H4 (cell line): ENCODE data around the gene S100A6. TPM values are rescaled to one million over a fixed set of nuclear protein-coding genes. Genes with fewer than 3 reads are reported as not detected.
"Not testable (repeated sequence)": the region's sequence is repeated elsewhere in the genome, so short reads cannot be mapped to it uniquely, and the experiment has no call there.

Experiments
- DNase-seq: peaks from one replicate; pipeline ENCODE4 v3.0.0-alpha.2; 2015; ENCODE audit warnings: low spot score
- total RNA-seq: library from RNA; depleted of rRNA; stranded (reverse); fragments of >200 nt; shearing (Covaris generic); gene quantifications from 2 replicates; pipeline ENCODE4 v1.2.3, GENCODE V29; 2014

The S100A6 gene
- total RNA-seq, 1 experiment from 2014 or later: 469 TPM

DNA sequence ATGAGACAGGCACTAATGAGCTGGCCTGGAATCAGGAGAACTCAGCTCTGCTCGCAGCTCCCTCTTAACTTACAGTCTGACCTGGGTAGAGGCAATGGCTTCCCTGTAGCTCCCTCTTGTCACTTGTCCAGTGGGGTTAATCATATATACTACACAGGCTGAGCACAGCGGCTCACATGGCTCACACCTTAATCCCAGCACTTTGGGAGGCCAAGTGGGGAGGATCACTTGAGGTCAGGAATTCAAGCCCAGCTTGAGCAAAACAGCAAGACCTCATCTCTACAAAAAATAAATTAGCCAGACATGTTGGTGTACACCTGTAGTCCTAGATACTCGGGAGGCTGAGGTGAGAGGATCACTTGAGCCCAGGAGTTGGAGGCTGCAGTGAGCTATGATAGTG, 4.2 kb downstream of the S100A6 start:
- no peak for DNase-seq

DNA sequence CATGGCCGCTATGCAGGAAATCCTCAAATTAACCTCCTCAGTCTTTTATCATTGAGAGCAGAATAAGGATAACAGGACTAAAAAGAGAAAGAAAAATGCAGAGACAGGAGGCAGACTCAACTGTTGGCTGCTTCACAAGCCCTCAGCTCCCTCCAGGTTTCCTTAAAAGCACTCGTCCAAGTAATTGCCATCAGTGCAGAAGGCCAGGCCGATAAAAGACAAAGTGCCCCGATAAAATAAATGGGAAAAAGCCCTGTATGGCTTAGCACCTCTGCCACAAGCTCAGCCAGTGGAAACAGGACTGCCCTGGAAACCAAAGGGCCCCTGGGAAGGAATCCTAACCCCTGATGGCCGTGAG, 8.1 kb downstream of the S100A6 start:
- no peak for DNase-seq

DNA sequence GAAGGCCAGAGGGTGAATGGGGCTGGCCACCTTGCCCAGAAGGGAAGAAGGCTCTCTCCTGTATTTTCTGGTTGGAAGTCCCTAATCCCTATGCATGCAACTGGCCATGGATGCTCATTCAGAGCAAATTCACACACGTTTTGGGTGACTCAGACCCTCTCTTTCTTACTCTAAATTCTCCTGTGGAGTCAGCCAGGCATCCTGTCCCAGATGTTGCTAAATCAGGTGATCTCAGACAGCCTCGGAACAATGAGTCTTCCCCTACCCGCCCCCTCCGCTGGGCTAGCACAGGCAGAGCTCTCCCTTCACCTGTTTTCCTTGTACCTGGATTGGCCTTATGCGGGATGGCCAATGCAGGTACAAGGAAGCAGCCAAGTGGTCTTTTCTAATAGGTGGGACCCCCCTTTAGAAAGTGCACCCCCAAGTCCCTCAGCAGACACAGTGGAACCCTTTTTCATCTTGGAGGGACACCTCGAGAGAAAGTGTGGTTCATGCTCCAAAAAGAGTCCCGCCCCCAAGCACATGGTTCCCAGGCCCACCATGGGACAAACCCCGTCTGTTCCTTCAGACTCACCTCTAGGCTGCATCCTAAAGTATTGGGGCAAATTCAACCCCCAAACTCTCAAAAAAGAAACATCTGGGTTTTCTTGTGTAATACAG, 8.6 kb downstream of the S100A6 start:
- DNase-seq: no peak

DNA sequence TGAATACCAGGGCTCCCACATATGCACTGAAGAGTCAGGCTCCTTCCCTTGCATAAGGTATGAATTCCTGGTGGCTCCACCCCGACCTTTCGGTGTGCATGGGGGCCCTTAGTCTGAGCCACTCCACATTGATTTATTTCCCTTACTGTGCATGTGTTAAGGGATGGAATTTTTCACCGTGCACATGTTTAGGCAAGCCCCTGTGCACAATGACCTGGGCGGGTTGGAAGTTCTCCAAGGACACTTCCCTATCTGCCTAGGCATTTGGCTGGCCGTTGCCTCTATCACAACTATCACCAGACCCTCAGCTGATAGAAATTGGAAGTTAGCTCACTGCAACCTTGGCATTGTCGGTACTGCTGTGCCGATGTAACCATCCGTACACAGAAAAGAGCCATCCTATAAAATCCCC, 9.7 kb downstream of the S100A6 start:
- no peak for DNase-seq

DNA sequence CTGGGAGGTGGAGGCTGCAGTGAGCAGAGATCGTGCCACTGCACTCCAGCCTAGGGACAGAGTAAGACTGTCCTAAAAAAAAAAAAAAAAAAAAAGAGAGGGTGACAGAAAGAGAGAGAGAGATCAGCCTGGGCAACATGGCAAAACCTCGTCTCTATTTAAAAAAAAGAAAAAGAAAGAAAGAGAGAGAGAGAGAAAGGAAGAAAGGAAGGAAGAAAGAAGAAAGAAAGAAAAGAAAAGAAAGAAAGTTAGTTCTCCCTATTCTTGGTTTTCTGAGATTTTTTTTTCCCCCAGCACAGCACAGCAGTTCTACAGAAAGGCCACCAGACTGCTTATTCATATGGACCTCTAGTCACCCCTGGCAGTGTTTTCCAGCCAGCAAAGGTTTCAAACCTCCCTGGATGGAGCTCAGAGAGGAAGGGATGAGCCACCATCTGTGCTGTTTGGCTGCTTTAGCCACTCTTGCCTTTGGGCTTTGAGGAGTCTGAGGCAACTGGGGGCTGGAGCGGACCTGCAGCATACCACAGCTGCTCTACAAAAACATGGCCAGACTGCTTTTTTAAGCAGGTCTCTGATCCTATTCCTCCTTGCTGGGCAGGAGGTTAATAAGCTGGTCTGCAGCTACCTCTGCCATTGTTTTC, 10.6 kb downstream of the S100A6 start:
- DNase-seq: no peak

DNA sequence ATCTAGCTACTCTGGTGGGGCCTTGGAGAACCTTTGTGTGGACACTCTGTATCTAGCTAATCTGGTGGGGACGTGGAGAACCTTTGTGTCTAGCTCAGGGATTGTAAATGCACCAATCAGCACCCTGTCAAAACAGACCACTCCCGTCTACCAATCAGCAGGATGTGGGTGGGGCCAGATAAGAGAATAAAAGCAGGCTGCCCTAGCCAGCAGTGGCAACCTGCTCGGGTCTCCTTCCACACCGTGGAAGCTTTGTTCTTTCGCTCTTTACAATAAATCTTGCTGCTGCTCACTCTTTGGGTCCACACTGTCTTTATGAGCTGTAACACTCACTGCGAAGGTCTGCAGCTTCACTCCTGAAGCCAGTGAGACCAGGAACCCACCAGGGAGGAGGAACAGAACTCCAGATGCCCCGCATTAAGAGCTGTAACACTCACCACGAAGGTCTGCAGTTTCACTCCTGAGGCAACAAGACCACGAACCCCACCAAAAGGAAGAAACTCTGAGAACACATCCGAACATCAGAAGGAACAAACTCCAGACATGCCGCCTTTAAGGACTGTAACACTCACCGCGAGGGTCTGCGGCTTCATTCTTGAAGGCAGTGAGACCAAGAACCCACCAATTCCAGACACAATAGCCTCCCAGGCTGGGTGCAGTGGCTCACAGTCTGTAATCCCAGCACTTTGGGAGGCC, 13.3 kb downstream of the S100A6 start:
- DNase-seq: not testable (repeated sequence)

DNA sequence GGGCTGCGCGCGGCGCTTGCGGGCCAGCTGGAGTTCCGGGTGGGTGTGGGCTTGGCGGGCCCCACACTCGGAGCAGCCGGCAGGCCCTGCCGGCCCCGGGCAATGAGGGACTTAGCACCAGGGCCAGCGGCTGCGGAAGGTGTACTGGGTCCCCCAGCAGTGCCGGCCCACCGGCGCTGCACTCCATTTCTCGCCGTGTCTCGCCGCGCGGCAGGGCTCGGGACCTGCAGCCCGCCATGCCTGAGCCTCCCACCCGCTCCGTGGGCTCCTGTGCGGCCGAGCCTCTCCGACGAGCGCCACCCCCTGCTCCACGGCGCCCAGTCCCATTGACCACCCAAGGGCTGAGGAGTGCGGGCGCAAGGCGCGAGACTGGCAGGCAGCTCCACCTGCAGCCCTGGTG, 14.0 kb downstream of the S100A6 start:
- DNase-seq: not testable (repeated sequence)

DNA sequence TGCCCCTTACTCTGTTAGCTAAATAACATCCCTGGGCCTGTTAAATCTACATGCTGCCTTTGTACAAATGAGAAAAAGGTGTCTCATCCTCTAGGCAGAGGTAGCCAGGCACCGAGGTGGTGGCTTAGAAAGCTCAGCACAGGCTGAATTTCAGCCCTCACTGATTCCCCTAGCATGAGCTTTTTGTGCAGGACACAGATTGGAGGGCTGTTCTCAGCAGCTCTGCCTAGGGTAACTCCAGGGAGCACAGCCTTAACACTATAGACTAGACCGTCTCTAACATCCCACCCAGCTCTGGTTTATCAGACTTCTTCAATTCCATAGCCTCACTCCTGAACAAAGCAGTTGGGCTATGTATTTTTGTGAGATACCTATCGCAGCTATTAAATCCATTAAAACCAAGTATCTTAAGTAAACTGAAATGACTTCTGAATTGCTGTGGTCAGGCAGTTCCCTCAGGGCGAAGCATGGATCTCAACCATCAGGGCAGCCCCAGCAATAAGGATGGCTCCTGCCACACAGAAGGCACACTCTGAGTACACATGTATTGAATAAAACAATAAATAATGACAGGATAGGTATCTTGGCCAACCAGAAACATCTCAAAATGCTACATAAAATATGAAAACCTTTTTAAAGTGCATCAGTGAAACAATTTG, 14.8 kb downstream of the S100A6 start:
- DNase-seq: no peak

DNA sequence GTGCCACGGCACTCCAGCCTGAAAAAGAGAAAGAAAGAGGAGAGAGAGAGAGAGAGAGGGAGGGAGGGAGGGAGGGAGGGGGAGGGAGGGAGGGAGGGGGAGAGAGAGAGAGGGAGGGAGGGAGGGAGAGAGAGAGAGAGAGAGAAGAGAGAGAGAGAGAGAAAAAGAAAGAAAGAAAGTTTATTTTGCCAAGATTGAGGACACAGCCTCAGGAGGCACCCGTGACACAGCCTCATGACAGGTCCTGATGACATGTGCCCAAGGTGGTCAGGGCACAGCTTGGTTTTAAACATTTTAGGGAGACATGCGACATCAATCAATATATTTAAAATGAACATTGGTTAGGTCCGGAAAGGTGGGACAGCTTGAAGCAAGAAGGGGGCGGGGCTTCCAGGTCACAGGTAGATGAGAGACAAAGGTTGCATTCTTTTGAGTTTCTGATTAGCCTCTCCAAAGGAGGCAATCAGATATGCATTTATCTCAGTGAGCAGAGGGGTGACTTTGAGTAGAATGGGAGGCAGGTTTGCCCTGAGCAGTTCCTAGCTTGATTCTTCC, 15.6 kb downstream of the S100A6 start:
- DNase-seq: not testable (repeated sequence)

DNA sequence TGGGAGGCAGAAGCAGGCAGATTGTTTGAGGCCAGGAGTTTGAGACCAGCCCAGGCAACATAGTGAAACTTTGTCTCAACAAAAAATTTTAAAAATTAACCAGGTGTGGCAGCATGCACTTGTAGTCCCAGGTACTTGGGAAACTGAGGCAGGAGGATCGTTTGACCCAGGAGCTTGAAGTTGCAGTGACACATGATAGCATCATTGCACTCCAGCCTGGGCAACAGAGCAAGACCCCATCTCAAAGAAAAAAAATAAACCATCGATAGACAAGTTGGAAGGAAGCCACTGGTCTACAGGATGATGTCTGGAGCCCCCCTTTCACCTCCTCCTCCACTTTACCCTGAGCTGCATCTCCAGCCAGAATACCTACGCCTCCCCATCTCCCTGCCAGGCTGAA, 16.5 kb downstream of the S100A6 start:
- DNase-seq: no peak

DNA sequence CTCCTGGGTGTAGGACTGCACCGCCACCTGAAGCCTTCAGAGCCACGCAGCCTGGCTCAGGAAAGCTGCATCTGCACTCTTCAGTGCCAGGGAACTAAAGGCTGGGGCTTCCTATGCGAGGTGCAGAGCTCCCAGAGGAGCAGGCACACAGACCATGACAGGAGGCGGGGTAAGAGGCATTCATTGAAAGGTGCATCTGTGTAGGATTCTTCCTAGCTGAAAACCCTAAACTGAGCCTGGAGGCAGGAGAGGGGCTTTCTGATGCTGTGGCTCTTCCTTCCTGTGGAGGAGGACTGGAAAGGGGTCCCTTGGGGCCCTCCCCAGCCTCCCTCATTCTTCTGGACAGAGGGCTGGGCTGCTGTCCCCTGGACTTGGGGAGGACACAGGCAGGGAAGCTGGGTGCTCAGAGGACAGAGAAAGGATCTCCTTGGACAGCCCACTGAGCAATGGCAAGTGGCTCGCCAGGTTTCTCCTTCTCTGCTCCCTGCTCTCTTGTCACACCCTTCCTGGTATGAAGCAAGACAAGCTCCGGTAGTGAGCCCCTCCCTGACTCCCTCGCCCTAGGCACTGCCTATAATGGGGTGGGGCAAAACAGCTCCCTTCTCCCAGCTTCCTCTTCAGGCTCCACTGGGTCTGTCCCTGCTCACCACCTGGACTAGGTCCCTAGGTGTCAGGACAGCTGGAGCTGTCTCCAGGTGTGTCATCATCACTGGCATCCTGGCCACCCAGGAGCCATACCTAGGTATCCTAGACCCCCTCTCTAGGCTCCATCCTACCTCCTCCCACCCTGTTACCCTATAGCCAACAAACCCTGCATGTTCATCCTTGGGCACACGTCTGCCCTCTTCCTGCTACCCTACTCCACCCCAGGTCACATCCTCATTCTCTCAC, 20.0 kb downstream of the S100A6 start:
- DNase-seq: no peak

DNA sequence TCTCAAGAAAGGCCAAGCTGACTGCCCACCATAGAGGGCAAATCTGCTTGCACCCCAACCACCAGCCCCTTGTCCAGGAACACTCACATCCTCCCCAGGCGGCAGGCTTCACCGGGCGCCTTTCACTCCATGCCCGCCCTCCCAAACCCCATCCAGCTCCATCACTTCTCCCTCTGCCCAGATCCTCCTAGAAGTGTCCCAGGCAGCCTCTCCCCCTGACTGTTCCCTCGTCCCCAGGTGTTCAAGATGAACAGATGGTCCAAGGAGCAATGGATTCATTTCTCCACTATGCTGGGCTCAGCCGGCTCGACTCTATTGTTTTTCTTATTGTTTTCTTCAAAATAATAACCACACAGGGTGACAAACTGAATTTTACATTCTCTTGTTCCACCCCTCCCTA, 22.1 kb downstream of the S100A6 start:
- DNase-seq: no peak

DNA sequence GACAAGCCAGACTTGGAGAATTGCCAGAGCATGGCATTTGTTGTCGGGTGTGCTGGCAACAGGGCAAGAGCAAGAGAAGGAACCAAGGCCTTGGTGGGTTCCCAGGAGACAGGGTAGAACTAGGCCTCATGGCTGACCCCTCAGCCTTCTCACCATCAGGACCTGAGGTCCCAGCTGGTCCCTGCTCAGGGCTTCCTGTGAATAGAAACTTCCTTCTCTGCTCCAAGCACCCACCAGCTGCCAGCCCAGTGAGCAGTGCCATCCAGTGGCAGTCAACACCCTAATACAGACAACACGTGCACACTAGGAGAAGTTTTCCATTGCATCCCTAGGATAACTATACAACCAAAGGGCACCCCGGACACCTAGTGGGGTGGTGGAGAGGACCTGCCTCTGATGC, 22.8 kb downstream of the S100A6 start:
- peak; percentile 52 for DNase-seq

DNA sequence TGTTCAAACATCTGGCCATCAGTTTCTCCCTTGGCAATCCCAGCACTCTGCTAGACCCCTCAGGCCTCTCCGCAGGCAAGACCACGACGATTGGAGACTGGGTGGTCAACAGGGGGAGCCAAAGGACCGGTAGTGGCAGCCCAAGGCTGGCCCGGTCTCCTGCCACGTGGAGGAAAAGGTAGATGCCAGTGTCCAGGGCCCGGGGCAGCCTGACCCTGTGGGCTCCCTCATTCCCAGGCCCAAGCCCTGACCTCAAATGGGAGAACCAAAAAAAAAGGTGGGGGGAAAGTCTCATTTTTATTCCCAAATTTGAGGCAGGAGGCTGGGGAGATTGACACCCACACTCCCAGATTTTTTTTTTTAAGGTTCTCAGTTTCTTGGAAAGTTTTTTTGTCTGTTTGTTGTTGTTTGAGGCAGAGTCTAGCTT, 24.8 kb downstream of the S100A6 start:
- peak; percentile 75 for DNase-seq

DNA sequence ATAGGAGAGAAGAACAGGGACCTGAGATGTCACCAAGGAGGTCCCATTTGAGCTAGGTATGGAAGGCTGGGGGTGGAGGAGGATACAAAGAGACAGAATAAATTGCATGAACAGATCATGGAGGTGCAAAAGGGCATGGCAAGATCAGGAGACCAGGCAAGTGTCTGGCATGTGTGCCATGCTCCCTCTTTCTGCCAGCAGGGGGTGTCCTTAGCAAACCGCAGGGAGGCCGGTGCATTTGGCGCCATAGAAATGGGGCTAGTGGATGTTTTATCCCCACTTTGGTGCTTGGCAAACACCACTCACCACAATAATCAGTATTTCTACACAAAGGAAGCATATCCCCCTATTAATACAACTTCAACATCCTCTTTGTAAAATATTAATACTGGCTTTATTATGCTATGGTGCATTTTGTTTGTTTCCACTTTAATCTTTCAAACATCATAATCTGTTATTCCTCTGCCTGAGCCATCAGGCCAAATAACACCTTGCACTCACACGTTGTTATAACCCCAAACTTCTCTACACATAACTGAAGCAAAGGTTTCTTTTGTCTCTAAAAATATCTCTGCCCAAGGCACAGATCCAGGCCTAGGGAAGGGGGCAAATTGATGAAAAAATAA, 25.9 kb downstream of the S100A6 start:
- DNase-seq: peak; percentile 61

DNA sequence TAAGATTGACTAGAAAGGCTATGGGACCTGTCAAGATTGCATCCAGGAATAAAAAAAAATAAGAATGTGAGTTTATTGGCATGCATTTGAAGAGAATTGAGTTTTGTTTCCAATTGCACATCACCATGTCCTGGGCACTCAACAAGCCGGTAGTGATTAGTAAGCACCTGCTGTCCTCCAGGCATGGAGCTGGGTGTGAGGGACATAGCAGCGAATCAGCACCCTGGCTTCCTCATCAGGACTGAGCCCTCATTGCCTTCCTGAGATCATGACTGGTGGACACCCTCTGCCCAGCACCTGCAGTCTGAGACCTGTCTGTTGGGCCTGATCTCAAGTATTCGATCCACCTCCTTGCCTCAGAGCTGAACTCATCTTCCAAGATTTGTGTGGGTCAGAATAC, 26.8 kb downstream of the S100A6 start:
- DNase-seq: no peak

DNA sequence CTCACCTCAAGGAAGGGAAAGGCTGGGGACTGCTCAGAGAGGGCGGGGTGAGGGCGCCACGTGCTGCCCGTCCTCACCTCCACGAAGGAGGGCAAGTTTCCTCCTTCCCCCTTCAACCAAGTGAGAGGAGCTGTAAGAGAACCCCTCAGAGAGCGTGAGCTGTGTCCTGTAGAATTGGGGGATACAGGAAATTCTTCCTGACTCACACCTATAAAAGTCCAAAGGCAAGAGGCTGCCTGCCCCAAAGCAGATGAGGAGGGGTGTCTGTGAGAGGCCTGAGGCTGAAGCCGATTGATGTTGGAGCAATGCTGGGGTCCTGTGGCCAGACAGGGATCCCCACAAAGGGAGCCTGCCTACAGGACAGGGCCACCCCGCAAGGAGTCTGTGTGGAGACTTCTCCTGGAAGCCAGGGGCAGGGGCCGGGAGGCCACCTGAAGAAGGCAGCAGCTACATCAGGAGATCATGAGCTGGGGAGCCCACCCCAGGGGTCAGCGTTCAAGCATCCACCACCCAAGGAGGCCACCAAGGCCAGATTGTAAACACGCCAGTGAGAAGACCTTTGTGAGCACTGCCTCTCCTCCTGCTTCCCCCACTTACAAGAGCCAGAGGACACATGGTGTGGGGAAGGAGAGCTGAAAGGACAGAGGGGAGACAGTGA, 27.7 kb downstream of the S100A6 start:
- DNase-seq: no peak

DNA sequence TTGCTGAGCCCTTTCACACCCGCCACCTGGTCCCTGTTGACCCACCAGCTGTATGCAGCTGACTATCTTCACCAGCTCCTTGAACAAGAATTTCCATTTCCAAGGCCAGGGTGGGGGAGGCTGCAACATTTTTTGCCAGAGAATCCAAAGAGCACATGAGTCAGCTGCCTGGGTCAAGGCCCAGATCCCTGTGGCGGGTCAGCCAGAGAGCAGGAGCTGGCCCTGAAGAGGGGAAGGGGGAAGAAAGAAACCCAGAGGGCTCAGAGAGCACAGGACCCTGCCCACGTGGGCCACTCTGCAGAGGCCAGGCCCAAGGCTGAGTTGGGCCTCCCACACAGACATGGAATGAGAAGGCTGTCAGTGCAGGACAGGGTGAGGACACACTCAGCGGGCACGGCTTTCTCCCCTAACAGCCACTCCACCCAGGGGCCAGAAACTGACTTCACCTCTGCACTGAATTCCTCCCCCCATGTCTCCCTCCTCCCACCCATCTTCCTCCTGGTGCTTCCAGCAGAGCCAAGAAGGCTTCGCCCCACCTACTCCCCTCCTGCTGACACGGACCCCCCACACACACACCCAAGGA, 28.9 kb downstream of the S100A6 start:
- peak; percentile 67 for DNase-seq

DNA sequence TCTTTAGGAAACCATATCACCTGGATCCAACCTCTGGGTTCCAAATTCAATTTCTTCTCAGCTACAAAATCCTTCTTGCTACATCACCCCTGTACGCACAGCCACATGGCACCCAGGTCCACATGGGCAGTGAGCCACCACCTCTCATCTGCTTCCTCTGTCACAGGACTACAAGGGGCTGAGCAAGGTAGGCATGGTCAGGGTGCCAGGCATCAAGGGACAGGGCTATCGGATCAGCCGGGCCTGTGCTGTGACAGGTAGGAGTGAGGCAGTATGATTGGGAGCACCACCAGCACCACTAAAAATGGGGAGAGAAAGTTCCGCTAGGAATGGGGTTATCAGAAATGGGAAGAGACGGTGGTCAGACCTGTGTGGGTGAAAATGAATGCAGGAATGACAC, 29.4 kb downstream of the S100A6 start:
- DNase-seq: no peak

DNA sequence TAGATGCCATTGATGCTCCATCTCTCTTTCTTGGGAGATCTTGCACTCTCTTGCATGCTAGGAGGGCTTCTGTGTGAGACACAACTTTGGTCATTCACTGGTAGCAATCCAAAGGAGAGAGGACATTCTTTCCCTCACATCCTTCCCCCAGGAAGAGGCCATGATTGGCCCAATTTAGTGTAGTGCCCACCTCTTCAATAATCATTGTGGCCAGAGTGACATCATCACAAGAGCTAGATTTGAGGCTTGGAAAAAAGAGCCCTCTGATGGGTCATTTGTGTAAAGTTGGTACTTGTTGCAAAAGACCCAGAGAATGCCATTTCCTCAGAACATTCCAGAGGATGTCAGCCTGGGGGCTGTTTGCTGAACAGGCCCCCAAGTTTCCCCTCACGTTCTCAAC, 30.2 kb downstream of the S100A6 start:
- DNase-seq: no peak
